HG02588 (cell line): ENCODE data around the gene DOK6.

Experiments used
- ATAC-seq: cut with Tn5 transposase; IDR thresholded peaks from one replicate; pipeline ENCODE4 v1.9.1; 2021; ENCODE audit warnings: mild to moderate bottlenecking, moderate library complexity; ENCODE audit not compliant: unreplicated experiment

The DOK6 gene

DNA sequence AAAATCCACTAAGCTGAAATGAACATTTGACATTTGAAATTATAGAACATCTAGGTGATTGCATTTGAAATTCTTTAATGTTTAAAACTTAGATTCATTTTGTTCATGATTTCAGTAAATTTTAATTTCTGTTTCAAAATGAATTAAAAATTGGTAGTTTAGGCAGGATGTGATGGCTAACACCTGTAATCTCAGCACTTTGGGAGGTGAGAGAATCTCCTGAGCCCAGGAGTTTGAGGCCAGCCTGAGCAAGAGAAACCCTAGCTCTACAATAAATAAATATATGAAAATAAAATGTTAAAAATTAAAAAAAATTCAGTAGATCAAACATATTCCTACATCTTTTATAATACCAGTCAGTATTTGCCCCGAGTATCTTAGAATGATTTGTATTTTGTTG is 330.0 kb downstream of the DOK6 start:
- ATAC-seq = no peak

DNA sequence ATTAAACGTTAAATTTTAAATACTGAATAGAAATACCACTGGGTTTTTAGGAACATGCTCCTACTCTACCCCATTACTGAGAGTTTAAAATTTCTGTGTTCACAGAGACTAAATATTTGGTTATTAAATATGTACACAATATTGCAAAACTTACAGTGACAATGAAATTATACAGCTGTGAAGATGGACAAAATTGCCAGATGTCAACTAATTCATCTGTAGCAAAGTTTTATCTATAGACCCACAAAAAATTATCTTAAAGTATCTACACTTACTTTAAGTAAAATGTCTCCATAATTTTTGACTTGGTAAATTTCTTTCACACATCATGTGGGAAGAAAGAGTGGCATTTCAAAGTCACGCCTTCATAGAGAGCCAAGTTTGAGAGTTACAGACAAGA is 333.8 kb downstream of the DOK6 start:
- no peak for ATAC-seq

- no peak for ATAC-seq
These were observed 336.0 kb downstream of the DOK6 start for GRCh38 chr18:69736730-69737129.

DNA sequence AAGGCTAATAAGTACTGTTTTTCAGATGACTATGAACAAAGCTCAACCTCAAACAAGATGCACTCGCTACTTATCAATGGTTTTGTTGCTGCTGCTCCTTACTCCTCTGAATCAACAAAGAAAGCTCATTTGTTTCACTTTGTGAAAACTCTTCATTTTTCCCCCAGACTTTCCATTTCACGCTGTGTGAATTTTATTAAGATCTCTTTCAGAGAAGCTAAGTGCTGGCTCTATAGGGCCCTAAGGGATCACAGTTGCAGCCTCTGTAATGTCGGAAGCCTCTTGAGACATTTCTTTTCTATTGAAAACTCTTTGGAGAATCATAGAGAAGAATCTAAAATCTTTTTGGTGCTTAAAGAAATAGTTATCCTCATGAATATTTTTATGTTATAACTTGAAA is 337.2 kb downstream of the DOK6 start:
- ATAC-seq = no peak

GRCh38 chr18:69747388-69747787 is 346.7 kb downstream of the DOK6 start:
- ATAC-seq = no peak

- no peak for ATAC-seq
These were observed 352.2 kb downstream of the DOK6 start for GRCh38 chr18:69752737-69753380.

GRCh38 chr18:69754108-69754507 is 353.4 kb downstream of the DOK6 start:
- ATAC-seq = no peak

- no peak for ATAC-seq
These were observed 354.4 kb downstream of the DOK6 start for GRCh38 chr18:69755041-69755440.

GRCh38 chr18:69755856-69756496 is 355.3 kb downstream of the DOK6 start:
- ATAC-seq = no peak

- ATAC-seq = no peak
These were observed 357.0 kb downstream of the DOK6 start for GRCh38 chr18:69757733-69758132.

DNA sequence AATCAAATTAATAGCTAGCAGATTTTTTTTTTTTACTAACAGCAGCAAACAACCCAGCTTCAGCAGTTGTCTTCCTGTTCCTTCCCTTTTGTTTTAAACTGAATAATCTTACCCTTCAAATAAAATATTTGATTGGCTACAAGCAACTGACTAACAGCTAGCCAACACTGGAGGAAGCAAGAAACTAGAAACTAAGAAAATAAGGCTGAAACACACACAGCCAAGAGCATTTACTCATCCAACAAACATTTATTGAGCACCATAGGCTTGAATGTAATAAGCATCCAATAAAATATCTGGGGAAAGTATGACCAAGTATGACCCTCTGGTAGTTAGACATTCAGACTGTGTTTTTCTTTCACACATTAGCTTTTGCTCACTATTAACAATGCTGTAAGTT is 357.8 kb downstream of the DOK6 start:
- ATAC-seq = no peak

- ATAC-seq = no peak
These were observed 358.4 kb downstream of the DOK6 start for GRCh38 chr18:69759046-69759445.

DNA sequence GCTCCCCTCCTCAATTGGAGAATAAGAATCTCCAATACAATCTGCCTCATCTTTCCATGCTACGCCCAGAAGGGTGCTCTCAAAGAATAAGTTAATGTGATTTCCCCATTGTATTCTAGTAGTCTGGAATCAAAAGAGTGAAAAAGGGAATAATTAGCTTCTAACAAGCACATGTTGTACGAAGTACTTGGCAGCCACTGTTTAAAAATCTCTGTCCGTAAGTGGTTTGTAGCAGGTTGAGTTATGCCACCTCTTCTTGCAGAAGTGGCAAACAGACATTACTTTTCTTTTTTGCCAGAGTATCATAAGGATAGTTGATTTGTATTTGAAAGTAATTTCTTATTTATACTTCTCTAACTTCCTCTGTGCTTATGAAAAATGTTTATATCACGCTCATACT is 362.3 kb downstream of the DOK6 start:
- ATAC-seq = no peak

GRCh38 chr18:69763821-69764220 is 363.1 kb downstream of the DOK6 start:
- no peak for ATAC-seq

GRCh38 chr18:69770238-69770637 is 369.6 kb downstream of the DOK6 start:
- ATAC-seq = no peak

GRCh38 chr18:69774831-69775230 is 374.1 kb downstream of the DOK6 start:
- no peak for ATAC-seq

- no peak for ATAC-seq
These were observed 376.6 kb downstream of the DOK6 start for GRCh38 chr18:69777248-69777647.

- no peak for ATAC-seq
These were observed 378.0 kb downstream of the DOK6 start for GRCh38 chr18:69778680-69779079.

DNA sequence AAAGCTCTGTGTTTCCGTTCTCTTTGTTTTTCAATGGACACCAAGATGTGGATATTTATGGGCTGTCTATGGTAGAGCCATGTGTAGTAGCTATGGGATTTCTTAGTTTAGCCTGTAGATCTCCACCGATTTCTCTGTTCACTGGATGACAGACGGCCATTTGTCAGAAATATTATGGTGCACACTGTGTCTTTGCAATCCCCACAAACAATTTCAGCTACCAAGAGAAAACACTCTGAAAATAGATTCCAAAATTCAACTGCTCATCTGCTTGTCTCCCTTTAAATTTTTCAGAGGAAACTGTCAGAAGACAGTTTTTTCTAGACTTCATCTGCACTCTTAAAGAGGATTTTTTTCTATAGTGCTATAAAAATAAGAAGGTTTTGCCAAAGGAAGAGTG is 380.2 kb downstream of the DOK6 start:
- no peak for ATAC-seq

DNA sequence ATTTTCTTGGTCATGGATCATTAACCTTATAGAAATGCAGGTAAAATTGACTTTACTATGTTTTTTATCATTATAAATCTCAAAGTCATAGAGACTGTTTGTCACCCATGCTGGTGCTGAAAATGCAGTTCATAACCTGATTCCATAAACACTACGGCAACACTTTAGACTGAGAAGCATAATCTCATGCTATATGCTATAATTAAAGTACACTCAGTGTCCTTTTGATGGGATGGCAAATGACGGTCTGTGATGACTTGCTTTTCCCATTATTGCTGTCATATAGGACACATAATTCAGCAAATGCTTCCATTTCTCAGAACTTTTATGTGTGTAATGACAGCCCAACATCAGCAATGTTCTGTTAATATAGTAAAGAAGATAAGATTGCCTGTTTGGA is 384.1 kb downstream of the DOK6 start:
- ATAC-seq = no peak

DNA sequence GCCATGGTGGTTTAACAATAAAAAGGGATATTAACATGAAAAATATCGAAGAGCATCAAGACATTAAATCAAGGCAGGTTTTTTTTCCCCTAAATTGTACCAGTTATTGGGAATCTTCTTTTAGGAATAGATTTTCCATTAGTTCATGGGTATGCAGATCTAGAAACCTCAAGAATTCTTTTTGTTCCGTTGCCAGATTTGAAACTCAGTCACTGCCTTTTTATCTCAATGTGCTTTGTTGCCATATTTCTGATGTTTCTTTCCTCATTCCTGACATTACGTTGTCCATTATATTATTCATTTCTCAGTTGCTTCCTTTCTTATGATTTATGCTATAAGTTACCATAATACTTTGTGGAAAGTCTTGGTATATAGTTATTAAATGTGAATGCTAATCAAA is 384.8 kb downstream of the DOK6 start:
- no peak for ATAC-seq

GRCh38 chr18:69786427-69786826 is 385.7 kb downstream of the DOK6 start:
- ATAC-seq = no peak
